HG03520 (cell line): ENCODE measurements around the gene HTR6.
"Not testable (repeated sequence)": the region's sequence is repeated elsewhere in the genome, so short reads cannot be mapped to it uniquely, and the experiment has no call there.

Experiments
- ATAC-seq: cut with Tn5 transposase; IDR thresholded peaks from one replicate; pipeline ENCODE4 v1.9.1; 2021; ENCODE audit warnings: mild to moderate bottlenecking, moderate library complexity; ENCODE audit not compliant: unreplicated experiment

The HTR6 gene

GRCh38 chr1:19664453-19665185 is at the start of gene HTR6:
HTR6 (plus strand) TSS chr1:19664875; CDS start chr1:19665754, 879 bp downstream.
- ATAC-seq = no peak

GRCh38 chr1:19615438-19615837 is 49.2 kb upstream of the HTR6 start:
- ATAC-seq = no peak

- no peak for ATAC-seq
These were observed 48.2 kb upstream of the HTR6 start for GRCh38 chr1:19616489-19616888.

- ATAC-seq = no peak
These were observed 47.3 kb upstream of the HTR6 start for GRCh38 chr1:19617376-19617775.

GRCh38 chr1:19618428-19618827 is 46.2 kb upstream of the HTR6 start:
- no peak for ATAC-seq

GRCh38 chr1:19619697-19620384 is 44.8 kb upstream of the HTR6 start:
- ATAC-seq = no peak

GRCh38 chr1:19620786-19621185 is 43.9 kb upstream of the HTR6 start:
- ATAC-seq = no peak

- no peak for ATAC-seq
These were observed 43.3 kb upstream of the HTR6 start for GRCh38 chr1:19621274-19621950.

GRCh38 chr1:19622204-19622603 is 42.5 kb upstream of the HTR6 start:
- no peak for ATAC-seq

- no peak for ATAC-seq
These were observed 41.2 kb upstream of the HTR6 start for GRCh38 chr1:19623523-19623922.

GRCh38 chr1:19625291-19625937 is 39.3 kb upstream of the HTR6 start:
- ATAC-seq = no peak

GRCh38 chr1:19628879-19629278 is 35.8 kb upstream of the HTR6 start:
- no peak for ATAC-seq

- no peak for ATAC-seq
These were observed 35.3 kb upstream of the HTR6 start for GRCh38 chr1:19629357-19629756.

- ATAC-seq = not testable (repeated sequence)
These were observed 34.5 kb upstream of the HTR6 start for GRCh38 chr1:19630192-19630591.

- ATAC-seq = no peak
These were observed 33.8 kb upstream of the HTR6 start for GRCh38 chr1:19630720-19631395.

- no peak for ATAC-seq
These were observed 32.5 kb upstream of the HTR6 start for GRCh38 chr1:19632211-19632610.

GRCh38 chr1:19633106-19633505 is 31.6 kb upstream of the HTR6 start:
- ATAC-seq = no peak

- ATAC-seq = not testable (repeated sequence)
These were observed 29.6 kb upstream of the HTR6 start for GRCh38 chr1:19635064-19635463.

- no peak for ATAC-seq
These were observed 29.0 kb upstream of the HTR6 start for GRCh38 chr1:19635646-19636045.

GRCh38 chr1:19636065-19636464 is 28.6 kb upstream of the HTR6 start:
- ATAC-seq = no peak

GRCh38 chr1:19636749-19637148 is 27.9 kb upstream of the HTR6 start:
- not testable (repeated sequence) for ATAC-seq
